Stimulated activated CD4-positive, alpha-beta T cell treated with anti-CD3 and anti-CD28 coated beads, Interleukin-15, amount 100 ng/mL, for 48 hours (primary cell): ENCODE data around the gene HPS4.
"Not testable (repeated sequence)": the region's sequence is repeated elsewhere in the genome, so short reads cannot be mapped to it uniquely, and the experiment has no call there.

Source experiments
- DNase-seq, 2 donors: peaks; one replicate each; pipeline ENCODE4 v3.0.0-alpha.2; 2020; ENCODE audit warnings: low read depth in 2 of 2

Gene HPS4

DNA sequence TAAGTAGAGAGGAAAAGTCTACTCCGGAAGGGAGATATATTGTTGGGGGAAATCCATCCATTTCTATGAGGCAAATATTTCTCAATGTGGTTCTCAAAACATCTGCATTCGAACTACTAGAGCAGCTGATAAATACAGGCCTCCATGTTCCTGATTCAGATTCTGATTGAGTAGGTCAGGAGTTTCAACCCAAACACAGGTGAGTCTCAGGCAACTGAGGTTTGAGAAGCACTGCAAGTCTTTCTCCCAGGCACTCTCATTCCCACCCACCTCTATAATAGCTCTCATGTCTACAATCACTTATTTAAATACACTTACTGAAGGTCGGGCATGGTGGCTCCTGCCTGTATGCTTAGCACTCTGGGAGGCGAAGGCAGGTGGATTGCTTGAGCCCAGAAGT, 69.2 kb downstream of the HPS4 start:
- no peak for DNase-seq

- no peak for DNase-seq
Measured at GRCh38 chr22:26410386-26410785, 73.2 kb downstream of the HPS4 start.

GRCh38 chr22:26409719-26410335, 73.8 kb downstream of the HPS4 start:
- no peak for DNase-seq

DNA sequence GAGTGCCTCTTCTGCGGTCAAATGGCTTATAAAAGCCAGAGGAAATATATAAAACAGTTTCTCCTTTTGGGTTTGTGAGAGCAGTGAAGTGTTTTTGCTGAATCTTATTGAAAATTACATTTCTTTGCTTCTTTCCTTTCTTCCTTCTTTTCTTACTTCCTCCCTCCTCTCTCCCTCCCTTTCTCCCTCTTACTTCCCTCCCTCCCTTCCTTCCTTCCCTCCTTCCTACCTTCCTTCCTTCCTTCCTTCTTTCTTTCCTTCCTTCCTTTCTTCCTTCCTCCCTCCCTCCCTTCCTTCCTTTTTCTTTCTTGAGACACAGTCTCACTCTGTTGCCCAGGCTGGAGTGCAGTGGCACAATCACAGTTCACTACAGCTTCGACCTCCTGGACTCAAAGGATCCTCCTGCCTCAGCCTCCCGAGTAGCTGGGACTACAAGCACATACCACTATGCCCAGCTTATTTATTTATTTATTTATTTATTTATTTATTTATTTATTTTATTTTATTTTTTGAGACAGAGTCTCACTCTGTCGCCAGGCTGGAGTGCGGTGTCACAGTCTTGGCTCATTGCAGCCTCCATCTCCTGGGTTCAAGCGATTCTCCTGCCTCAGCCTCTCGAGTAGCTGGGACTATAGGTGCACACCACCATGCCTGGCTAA, 74.9 kb downstream of the HPS4 start:
- not testable (repeated sequence) for DNase-seq

DNA sequence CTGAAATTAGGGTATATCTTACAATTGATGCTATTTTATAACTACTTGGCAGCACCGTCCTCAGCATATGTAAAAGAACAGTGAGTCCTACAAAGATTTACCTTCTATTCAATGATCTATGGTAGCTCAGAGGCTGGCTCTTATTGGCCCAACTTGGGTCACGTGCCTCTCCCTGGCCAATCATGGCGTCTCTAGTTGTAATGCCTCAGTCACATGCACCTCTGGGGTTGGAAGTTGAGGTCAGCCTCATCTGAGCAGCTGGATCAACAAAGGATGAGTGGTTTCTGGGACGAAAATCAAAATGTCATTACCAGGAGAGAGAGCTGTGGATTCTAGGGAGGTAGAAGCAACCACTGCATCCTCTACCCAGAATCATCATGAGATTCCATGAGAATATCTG, 77.5 kb downstream of the HPS4 start:
- DNase-seq = no peak

DNA sequence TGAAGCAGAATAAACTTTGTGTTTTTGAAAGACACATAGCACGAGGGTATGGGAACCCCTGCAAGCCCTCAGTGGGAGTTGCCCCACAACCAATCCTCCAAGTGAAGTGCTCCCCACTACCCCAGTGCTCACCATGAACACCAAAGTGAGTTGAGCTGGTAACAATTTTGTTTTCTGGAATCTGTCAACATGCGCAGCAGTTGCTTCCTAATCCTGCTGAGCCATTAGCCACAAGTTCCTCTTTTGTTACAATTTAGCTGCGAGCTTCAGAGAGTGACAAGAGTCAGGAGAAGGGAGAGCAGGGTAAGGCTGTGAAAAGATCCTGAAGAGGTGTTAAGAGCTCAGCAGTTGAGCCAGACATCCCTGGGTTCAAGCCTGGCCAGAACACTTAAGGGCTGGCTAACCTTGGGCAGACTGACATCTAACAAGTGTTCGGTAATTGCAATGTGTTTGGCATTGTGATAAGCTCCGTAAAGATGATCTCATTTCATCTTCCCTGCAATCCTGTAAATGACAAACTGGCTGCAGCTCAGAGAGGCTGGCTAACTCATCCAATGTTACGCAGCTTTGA, 78.6 kb downstream of the HPS4 start:
- DNase-seq = no peak

DNA sequence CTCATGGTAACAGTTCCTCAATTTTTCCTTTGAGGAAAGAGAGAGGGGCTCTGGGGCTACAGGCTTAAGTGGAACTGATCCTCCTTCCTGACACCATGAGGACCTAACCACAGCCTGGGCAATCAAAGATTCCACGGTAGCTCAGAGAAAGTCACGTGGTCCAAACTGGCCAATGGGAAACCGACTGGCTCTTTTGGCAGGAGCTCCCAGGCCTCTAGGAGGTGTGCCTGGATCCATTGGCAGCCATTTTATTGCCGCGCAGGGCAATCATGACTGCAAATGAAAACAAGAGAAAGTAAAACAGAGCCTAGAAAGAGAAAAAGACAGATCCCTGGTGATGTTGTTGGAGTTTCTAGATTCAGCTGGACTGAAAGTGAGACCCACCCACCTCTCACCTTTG, 81.9 kb downstream of the HPS4 start:
- no peak for DNase-seq
